GM12891 (cell line): ENCODE measurements around the gene BAIAP2.

ENCODE experiments used
- DNase-seq: peaks from one replicate; pipeline ENCODE4 v3.0.0; 2011; ENCODE audit warnings: low spot score; ENCODE audit not compliant: insufficient read length
- FAIRE-seq: peaks from 2 replicates; lab custom pipeline; 2011; peaks lifted over from hg19 to GRCh38; lab: Jason Lieb, UNC
- PAX5 ChIP-seq: IDR thresholded peaks from 2 replicates; pipeline ENCODE4 v1.6.1; 2011; ENCODE audit warnings: low read length, moderate library complexity, mild to moderate bottlenecking; ENCODE audit not compliant: insufficient read depth, severe bottlenecking
- POLR2A ChIP-seq: IDR thresholded peaks from 2 replicates; pipeline ENCODE4 v1.6.1; 2011; ENCODE audit warnings: low read depth, low read length, control low read depth
- POLR2AphosphoS5 ChIP-seq: IDR thresholded peaks from 2 replicates; pipeline ENCODE4 v1.6.1; 2011; ENCODE audit warnings: low read depth, low read length, control low read depth
- POU2F2 ChIP-seq: IDR thresholded peaks from 2 replicates; pipeline ENCODE4 v1.6.1; 2011; ENCODE audit warnings: low read depth, mild to moderate bottlenecking, control low read depth, low read length, moderate library complexity
- SPI1 ChIP-seq: IDR thresholded peaks from 2 replicates; pipeline ENCODE4 v1.6.1; 2011; ENCODE audit warnings: low read depth, low read length, control low read depth
- TAF1 ChIP-seq: IDR thresholded peaks from 2 replicates; pipeline ENCODE4 v1.6.1; 2011; ENCODE audit warnings: low read depth, low read length, control low read depth

BAIAP2 gene

GRCh38 chr17:81059026-81059425 is 24.1 kb downstream of the BAIAP2 start:
- FAIRE-seq = no peak
- TF ChIP-seq POLR2AphosphoS5 (no peak), POU2F2 (no peak), POLR2A (no peak), TAF1 (no peak), PAX5 (no peak), SPI1 (no peak)
- DNase-seq = no peak

GRCh38 chr17:81060416-81060815 is 25.5 kb downstream of the BAIAP2 start:
- DNase-seq (no peak), FAIRE-seq (no peak)
- TF ChIP-seq PAX5 (no peak), POLR2AphosphoS5 (no peak), POLR2A (no peak), POU2F2 (no peak), SPI1 (no peak), TAF1 (no peak)

- no peak for FAIRE-seq
- DNase-seq = no peak
- TF ChIP-seq TAF1 (no peak), PAX5 (no peak), POLR2A (no peak), POU2F2 (no peak), POLR2AphosphoS5 (no peak), SPI1 (no peak)
Measured at GRCh38 chr17:81061027-81061735, 26.2 kb downstream of the BAIAP2 start.

- TF ChIP-seq PAX5 (no peak), POU2F2 (no peak), TAF1 (no peak), POLR2AphosphoS5 (no peak), SPI1 (no peak)
- DNase-seq (no peak), FAIRE-seq (no peak)
Measured at GRCh38 chr17:81062014-81062780, 27.2 kb downstream of the BAIAP2 start.

- FAIRE-seq = peak; percentile 16
- no peak for DNase-seq
- TF ChIP-seq POLR2A (no peak), TAF1 (no peak), PAX5 (no peak), SPI1 (no peak), POLR2AphosphoS5 (no peak), POU2F2 (no peak)
Measured at GRCh38 chr17:81063106-81064093, 28.4 kb downstream of the BAIAP2 start.

- TF ChIP-seq TAF1 (no peak), POU2F2 (no peak), POLR2A (no peak), SPI1 (no peak)
- DNase-seq (no peak), FAIRE-seq (no peak)
Measured at GRCh38 chr17:81064678-81065475, 29.9 kb downstream of the BAIAP2 start.

- DNase-seq (no peak), FAIRE-seq (no peak)
- TF ChIP-seq POLR2AphosphoS5 = no peak
- TF ChIP-seq POU2F2 = no peak
- no peak for TF ChIP-seq SPI1
- no peak for TF ChIP-seq POLR2A
- TF ChIP-seq PAX5 = no peak
- TF ChIP-seq TAF1 = no peak
Measured at GRCh38 chr17:81065500-81065899, 30.5 kb downstream of the BAIAP2 start.

GRCh38 chr17:81066072-81066471 is 31.1 kb downstream of the BAIAP2 start:
- FAIRE-seq (no peak), DNase-seq (no peak)
- TF ChIP-seq TAF1 = no peak
- TF ChIP-seq PAX5 = no peak
- TF ChIP-seq SPI1 = no peak
- TF ChIP-seq POLR2A = no peak
